ENCODE data around the gene KLF13.

Gene KLF13

GRCh38 chr15:31404345-31404744 is 77.7 kb downstream of the KLF13 start:
- no peak for DNase-seq

- no peak for DNase-seq
Observed at GRCh38 chr15:31405200-31405920, 78.7 kb downstream of the KLF13 start.

DNA sequence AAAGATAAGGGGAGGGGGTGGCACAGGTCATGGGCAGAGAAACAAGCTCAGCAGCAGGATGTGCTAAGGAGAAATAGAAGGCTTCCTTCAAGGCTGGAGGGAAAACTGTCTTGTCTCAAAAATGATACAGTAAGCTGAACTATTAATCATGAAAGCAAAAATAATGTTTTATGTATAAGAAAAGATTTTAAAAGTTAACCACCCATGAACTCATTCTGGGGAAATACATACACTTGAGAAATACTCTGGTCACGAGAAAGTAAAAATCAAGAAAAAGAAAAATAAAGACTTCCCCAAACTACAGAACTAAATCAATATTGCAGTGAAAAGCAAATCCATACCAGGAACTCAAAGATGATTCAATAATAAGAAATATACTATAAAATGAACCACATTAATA is 80.7 kb downstream of the KLF13 start:
- no peak for DNase-seq

GRCh38 chr15:31407851-31408250 is 81.2 kb downstream of the KLF13 start:
- no peak for DNase-seq

- DNase-seq = no peak
Observed at GRCh38 chr15:31408724-31409123, 82.1 kb downstream of the KLF13 start.

DNA sequence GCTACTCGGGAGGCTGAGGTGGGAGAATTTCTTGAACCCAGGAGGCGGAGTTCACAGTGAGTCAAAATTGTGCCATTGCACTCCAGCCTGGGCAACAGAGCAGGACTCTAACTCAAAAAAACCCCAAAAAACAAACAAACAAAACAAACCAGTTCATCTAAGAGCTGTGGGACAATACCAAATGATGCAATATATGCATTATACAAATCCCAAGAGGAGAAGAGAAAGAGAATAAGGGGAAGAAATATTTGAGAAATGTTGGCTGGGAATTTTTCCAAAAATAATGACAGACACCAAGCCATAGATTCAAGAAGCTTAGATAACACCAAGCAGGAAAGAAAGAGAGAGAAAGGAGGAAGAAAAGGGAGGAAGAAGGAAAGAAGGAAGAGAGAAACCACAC is 82.5 kb downstream of the KLF13 start:
- DNase-seq = no peak

DNA sequence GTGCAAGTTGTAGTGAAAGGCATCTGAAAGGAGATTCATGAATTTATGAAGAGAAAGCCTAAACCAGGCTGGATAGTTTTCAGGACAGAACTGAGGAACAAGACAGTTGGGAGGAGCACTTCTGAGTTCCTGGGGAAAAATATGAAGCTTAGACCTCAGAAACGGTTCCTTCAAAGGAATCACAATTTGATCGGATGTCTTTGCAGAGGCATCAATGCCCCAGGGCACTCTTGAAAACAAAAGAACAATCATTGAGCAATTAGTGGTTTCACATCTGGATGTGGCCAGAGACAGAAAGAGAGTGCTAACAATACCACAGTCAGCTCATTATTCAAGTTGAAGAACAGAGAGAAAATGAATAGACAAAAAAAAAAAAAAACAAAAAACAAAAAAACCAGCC is 86.2 kb downstream of the KLF13 start:
- DNase-seq = no peak

DNA sequence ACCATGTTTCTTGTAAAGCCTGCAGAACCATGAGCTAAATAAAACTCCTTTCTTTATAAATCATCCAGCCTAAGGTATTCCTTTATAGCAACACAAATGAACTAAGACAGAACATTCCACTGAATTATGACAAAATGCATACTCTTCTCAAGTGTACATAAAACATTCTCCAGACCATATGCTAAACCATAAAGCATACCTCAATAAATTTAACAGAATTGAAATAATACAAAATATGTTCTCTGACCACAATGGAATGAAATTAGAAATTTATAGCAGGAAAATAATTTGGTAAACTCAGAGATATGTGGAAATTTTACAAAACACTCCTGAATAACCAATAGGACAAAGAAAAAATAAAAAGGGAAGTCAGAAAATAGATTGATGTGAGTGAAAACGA is 88.6 kb downstream of the KLF13 start:
- no peak for DNase-seq

DNA sequence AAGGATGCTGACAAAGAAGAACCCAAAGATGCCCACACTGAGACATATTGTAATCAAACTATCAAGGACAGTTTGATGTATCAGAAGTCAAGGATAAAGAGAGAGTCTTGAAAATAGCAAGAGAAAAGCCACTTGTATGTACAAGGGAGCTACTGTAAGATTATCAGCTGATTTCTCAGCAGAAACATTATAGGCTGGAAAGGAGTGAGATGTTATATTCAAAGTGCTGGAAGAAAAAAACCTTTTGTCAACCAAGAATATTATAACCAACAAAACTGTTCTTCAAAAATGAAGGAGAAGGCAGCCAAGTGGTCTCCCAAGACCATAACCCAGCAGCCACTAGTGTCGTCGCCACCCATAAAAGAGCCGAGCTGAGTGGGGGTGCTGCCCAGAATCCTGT is 93.2 kb downstream of the KLF13 start:
- DNase-seq = no peak

- DNase-seq = no peak
Observed at GRCh38 chr15:31427411-31427810, 100.8 kb downstream of the KLF13 start.
